Measurements from ENCODE around the gene PPWD1.

The PPWD1 gene

DNA sequence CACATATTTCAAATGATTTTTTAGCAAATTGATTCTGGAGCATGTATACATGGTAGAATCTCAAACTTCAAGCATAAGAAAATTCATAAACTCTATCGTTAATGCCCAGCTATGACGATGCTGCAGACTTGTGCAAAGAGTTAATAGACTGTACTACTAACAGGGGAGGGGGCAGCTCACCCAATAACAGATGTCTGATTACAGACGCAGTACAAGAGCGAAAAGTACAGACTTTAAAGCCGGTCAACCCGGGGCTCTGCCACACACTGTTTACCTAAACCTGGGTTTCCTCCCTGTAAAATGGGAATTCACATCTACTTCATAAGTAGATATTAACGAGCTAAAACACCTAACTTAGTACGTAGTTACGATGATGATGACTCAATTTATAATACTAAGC is 60.4 kb downstream of the PPWD1 start:
- DNase-seq (ENCODE audit: low read depth in 2 of 2), result no peak

DNA sequence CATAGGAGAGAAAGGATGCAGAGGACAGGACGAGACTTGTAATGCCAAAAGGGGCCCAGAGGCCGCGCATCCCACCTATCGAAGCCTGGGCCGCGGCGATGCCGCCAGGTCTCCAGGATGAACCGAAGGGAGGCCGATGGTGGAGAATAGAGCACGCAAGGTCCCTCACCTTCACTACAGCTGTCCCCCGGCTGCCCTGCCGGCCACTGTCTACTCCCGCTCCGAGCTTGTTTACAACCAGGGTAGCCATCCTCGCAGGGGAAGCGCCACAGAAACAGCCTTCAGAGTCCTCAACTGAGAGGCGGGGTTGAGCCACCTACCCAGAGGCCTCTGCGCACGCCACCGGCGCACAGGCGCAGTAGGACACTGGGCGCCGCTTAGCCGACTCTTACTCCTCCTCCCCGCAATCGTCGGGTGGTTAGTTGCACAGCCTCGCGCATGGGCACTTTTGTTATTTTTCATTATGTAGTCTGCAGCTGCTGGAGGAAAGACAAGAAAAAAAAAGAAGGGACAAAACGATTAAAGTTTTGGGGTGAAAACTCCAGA is 61.0 kb downstream of the PPWD1 start, which contains the start of gene TRIM23:
Gene TRIM23, minus strand, starts transcription at position 309 of the 546 bp plus-strand sequence. Its CDS starts 59 bp downstream, at position 250.
- DNase-seq (ENCODE audit: low read depth in 2 of 2), result peak; percentile 81 to 83

GRCh38 chr5:65624571-65625555 is 61.8 kb downstream of the PPWD1 start, which contains the start of the genes SHLD3 and TRAPPC13:
Gene SHLD3 (plus strand): TSS chr5:65625027. CDS start chr5:65629588, 4,561 bp downstream.
Gene TRAPPC13 (plus strand): TSS chr5:65625027. CDS start chr5:65625061, 34 bp downstream.
- peak; percentile 51 to 57 for DNase-seq (ENCODE audit: low read depth in 2 of 2)

DNA sequence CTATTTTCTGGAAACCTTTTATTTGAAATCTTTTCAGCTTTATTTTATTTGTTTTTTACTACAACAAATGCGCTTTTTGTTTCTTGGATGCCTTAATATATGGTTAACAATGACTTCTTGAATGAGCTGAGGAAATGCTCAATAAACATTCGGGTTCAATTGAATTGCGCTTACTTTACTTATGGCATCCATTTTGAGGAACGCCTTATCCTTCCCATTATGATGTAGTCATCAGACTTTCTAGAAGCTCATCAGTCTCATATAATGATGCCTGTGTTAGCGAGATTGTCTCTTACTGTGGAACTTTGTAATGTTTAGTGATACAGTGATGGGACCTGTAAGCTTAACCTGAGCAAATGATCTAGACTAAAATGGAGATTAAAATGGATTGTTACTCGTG is 62.6 kb downstream of the PPWD1 start:
- no peak for DNase-seq (ENCODE audit: low read depth in 2 of 2)

- DNase-seq (ENCODE audit: low read depth in 2 of 2), result no peak
These were observed 67.9 kb downstream of the PPWD1 start for GRCh38 chr5:65630981-65631380.

Data from stimulated activated CD8-positive, alpha-beta memory T cell treated with anti-CD3 and anti-CD28 coated beads, Interleukin-2, amount 100 ng/mL, for 48 hours (primary cell).